Progenitor cell of endocrine pancreas (in vitro differentiated cells): ENCODE results near the gene BICDL1. TPM values are rescaled to one million over a fixed set of nuclear protein-coding genes. Genes with fewer than 3 reads are reported as not detected.

ENCODE experiments used
- DNase-seq: peaks from one replicate; pipeline ENCODE4 v3.0.0; 2021; ENCODE audit warnings: low spot score; ENCODE audit not compliant: unreplicated experiment
- H3K27ac Mint-ChIP-seq: 2 replicates; pipeline ENCODE4 v1.8.0; 2021; ENCODE audit warnings: mild to moderate bottlenecking, moderate library complexity, mixed read lengths
- H3K27me3 Mint-ChIP-seq: 2 replicates; pipeline ENCODE4 v1.8.0; 2021; ENCODE audit warnings: mixed read lengths
- H3K36me3 Mint-ChIP-seq: 2 replicates; pipeline ENCODE4 v1.8.0; 2022; ENCODE audit warnings: mixed read lengths; ENCODE audit not compliant: insufficient read depth
- H3K4me1 Mint-ChIP-seq: 2 replicates; pipeline ENCODE4 v1.8.0; 2021; ENCODE audit warnings: low read depth, mixed read lengths
- H3K4me3 Mint-ChIP-seq: 2 replicates; pipeline ENCODE4 v1.8.0; 2021; ENCODE audit warnings: low read depth, mild to moderate bottlenecking, moderate library complexity, mixed read lengths
- H3K9me3 Mint-ChIP-seq: 2 replicates; pipeline ENCODE4 v1.8.0; 2021; ENCODE audit warnings: low read depth, mixed read lengths
- CTCF ChIP-seq: fragments of 200-600 bp; sonication (generic); IDR thresholded peaks from one replicate; pipeline ENCODE4 v1.5.0; 2021; ENCODE audit warnings: antibody characterized with exemption, mild to moderate bottlenecking; ENCODE audit not compliant: unreplicated experiment
- total RNA-seq: library from RNA; stranded (reverse); gene quantifications from 2 replicates; pipeline ENCODE4 v1.2.1, GENCODE V29; 2021

The BICDL1 gene
- total RNA-seq, 1 donor from 2014 or later = 11.1 TPM

- H3K4me3 Mint-ChIP-seq = no peak overlapping the region
- H3K9me3 Mint-ChIP-seq = no peaks in the 10 kb centered on the region
- DNase-seq = no peak
- H3K4me1 Mint-ChIP-seq = peaks cover 15% of the 10 kb centered on the region
- TF ChIP-seq CTCF = no peak
- H3K27ac Mint-ChIP-seq = no peak overlapping the region
- no peaks in the 10 kb centered on the region for H3K36me3 Mint-ChIP-seq
- peaks cover 10% of the 10 kb centered on the region for H3K27me3 Mint-ChIP-seq
These were observed 75.3 kb downstream of the BICDL1 start for GRCh38 chr12:120064054-120064940.

- no peaks in the 10 kb centered on the region for H3K9me3 Mint-ChIP-seq
- no peak for TF ChIP-seq CTCF
- DNase-seq = no peak
- H3K4me1 Mint-ChIP-seq = peaks cover 12% of the 10 kb centered on the region
- H3K36me3 Mint-ChIP-seq = no peaks in the 10 kb centered on the region
- H3K27ac Mint-ChIP-seq = no peak overlapping the region
- peaks cover 10% of the 10 kb centered on the region for H3K27me3 Mint-ChIP-seq
- no peak overlapping the region for H3K4me3 Mint-ChIP-seq
These were observed 76.4 kb downstream of the BICDL1 start for GRCh38 chr12:120065472-120065871.

GRCh38 chr12:120066341-120066740, 77.3 kb downstream of the BICDL1 start:
- H3K9me3 Mint-ChIP-seq = no peaks in the 10 kb centered on the region
- peaks cover 12% of the 10 kb centered on the region for H3K4me1 Mint-ChIP-seq
- peaks cover 10% of the 10 kb centered on the region for H3K27me3 Mint-ChIP-seq
- no peaks in the 10 kb centered on the region for H3K36me3 Mint-ChIP-seq
- no peak overlapping the region for H3K4me3 Mint-ChIP-seq
- TF ChIP-seq CTCF = no peak
- DNase-seq = no peak
- no peak overlapping the region for H3K27ac Mint-ChIP-seq

GRCh38 chr12:120067084-120067869, 78.2 kb downstream of the BICDL1 start:
- H3K27ac Mint-ChIP-seq = no peak overlapping the region
- no peaks in the 10 kb centered on the region for H3K9me3 Mint-ChIP-seq
- TF ChIP-seq CTCF = no peak
- peaks cover 7% of the 10 kb centered on the region for H3K27me3 Mint-ChIP-seq
- H3K4me1 Mint-ChIP-seq = peaks cover 12% of the 10 kb centered on the region
- no peaks in the 10 kb centered on the region for H3K36me3 Mint-ChIP-seq
- H3K4me3 Mint-ChIP-seq = no peak overlapping the region
- DNase-seq = no peak

- no peak for TF ChIP-seq CTCF
- no peak overlapping the region for H3K27ac Mint-ChIP-seq
- no peaks in the 10 kb centered on the region for H3K36me3 Mint-ChIP-seq
- H3K4me1 Mint-ChIP-seq = peaks cover 10% of the 10 kb centered on the region
- H3K4me3 Mint-ChIP-seq = no peak overlapping the region
- no peaks in the 10 kb centered on the region for H3K9me3 Mint-ChIP-seq
- H3K27me3 Mint-ChIP-seq = peaks cover 3% of the 10 kb centered on the region
- no peak for DNase-seq
These were observed 78.9 kb downstream of the BICDL1 start for GRCh38 chr12:120067901-120068300.
